GM13977 (cell line): ENCODE results near the gene PDZD11.
"Not testable (repeated sequence)": the region's sequence is repeated elsewhere in the genome, so short reads cannot be mapped to it uniquely, and the experiment has no call there.

ENCODE experiments used
- DNase-seq: peaks from one replicate; pipeline ENCODE4 v3.0.0; 2012; ENCODE audit warnings: low spot score
- in situ Hi-C: fragments of 300-500 bp; cut with MboI; formaldehyde crosslinking; loops from one replicate; pipeline ENCODE4 v1.12.0; 2022; ENCODE audit warnings: low sequenced_read_pairs, low pct_unique_long_range_greater_than_20kb, mixed read lengths, inconsistent platforms; ENCODE audit not compliant: unreplicated experiment
- TF ChIP-seq, protein P1 (sequence below): IDR thresholded peaks from 2 replicates; pipeline ENCODE4 v1.5.1; 2012; ENCODE audit warnings: mild to moderate bottlenecking, control low read depth; ENCODE audit not compliant: insufficient read depth; ENCODE audit errors: extremely low read depth, missing control alignments

Gene PDZD11

GRCh38 chrX:70247252-70247651 is 42.5 kb downstream of the PDZD11 start:
- DNase-seq = no peak
- TF ChIP-seq, protein P1, sequence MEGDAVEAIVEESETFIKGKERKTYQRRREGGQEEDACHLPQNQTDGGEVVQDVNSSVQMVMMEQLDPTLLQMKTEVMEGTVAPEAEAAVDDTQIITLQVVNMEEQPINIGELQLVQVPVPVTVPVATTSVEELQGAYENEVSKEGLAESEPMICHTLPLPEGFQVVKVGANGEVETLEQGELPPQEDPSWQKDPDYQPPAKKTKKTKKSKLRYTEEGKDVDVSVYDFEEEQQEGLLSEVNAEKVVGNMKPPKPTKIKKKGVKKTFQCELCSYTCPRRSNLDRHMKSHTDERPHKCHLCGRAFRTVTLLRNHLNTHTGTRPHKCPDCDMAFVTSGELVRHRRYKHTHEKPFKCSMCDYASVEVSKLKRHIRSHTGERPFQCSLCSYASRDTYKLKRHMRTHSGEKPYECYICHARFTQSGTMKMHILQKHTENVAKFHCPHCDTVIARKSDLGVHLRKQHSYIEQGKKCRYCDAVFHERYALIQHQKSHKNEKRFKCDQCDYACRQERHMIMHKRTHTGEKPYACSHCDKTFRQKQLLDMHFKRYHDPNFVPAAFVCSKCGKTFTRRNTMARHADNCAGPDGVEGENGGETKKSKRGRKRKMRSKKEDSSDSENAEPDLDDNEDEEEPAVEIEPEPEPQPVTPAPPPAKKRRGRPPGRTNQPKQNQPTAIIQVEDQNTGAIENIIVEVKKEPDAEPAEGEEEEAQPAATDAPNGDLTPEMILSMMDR = no peak
- in situ Hi-C loops = no loop called here

DNA sequence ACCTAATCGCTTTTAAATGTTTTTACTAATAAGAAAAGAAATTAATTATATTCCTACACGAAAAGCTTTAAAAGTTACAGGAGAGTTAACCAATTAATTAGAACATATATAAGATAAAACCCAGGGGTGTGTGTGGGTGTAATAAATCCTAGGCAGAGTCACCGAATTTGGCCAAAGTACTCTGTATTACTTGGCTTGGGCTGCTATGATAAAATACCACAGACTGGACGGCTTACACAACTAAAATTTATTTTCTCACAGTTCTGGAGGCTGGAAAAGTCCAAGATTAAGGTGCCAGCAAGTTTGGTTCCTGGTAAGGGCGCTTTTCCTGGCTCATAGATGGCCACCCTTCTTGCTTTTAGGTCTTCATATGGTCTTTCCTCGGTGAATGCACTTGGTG is 44.8 kb downstream of the PDZD11 start:
- TF ChIP-seq, protein P1 = no peak
- no peak for DNase-seq
- in situ Hi-C loops = no loop called here

GRCh38 chrX:70243601-70244000 is 46.1 kb downstream of the PDZD11 start:
- DNase-seq, in situ Hi-C loops: not testable (repeated sequence)

DNA sequence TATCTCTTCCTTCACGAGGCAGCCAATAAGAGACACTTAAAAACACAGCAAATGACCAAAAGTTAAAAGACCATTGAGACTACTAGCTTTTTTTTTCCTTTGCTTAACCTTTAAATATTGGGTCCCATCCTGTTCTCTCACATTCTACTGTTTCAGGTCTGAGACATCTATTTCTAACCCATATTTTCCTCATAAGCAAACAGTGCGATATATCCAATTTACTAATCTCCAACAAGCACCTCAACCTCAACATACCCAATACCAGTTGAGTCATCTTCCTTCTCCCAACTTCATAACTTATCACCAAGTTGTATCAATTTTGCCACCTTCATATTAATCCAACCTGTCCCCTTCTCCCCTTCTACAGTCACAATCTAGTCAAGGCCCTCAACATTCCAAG is 48.2 kb downstream of the PDZD11 start:
- no peak for DNase-seq
- in situ Hi-C loops = no loop called here
- TF ChIP-seq, protein P1 = no peak

DNA sequence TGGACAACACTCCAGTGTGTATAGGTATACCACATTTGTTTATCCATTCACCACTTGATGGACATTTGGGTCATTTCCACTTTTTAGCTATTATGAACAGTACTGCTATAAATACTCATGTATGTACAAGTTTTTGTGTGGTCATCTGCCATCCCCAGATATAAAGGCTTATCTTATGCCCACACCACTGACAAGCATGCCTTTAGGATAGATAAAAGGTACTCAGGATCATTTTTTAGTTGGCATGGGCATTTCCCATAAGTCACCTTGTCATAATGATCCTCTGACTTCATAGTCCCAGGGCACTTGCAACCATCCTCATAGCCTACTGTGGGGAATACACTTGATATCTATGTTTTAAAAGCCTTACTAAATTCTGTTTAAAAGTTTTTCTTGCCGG is 49.0 kb downstream of the PDZD11 start:
- TF ChIP-seq, protein P1 = no peak
- DNase-seq = no peak
- in situ Hi-C loops = no loop called here
